NB4 (cell line): ENCODE measurements around the gene KRT83.

Experiments
- CTCF ChIP-seq: IDR thresholded peaks from one replicate; pipeline ENCODE4 v1.5.1; 2012; ENCODE audit warnings: low read depth, low read length
- POLR2A ChIP-seq: IDR thresholded peaks from 2 replicates; pipeline ENCODE4 v1.6.1; 2011; ENCODE audit warnings: mild to moderate bottlenecking; ENCODE audit not compliant: insufficient read length; ENCODE audit errors: extremely low read depth

- TF ChIP-seq CTCF (no peak), POLR2A (no peak)
These were observed 220 bp upstream of the KRT83 start for GRCh38 chr12:52321418-52321817.
